LNCAP (cell line): Measurements from ENCODE around the gene CCDC192.

Experiments used
- TF ChIP-seq, protein P1 (sequence below): fragments of 450-650 bp; IDR thresholded peaks from 2 replicates; pipeline ENCODE4 v1.5.1; 2017; ENCODE audit warnings: mild to moderate bottlenecking

Gene CCDC192

DNA sequence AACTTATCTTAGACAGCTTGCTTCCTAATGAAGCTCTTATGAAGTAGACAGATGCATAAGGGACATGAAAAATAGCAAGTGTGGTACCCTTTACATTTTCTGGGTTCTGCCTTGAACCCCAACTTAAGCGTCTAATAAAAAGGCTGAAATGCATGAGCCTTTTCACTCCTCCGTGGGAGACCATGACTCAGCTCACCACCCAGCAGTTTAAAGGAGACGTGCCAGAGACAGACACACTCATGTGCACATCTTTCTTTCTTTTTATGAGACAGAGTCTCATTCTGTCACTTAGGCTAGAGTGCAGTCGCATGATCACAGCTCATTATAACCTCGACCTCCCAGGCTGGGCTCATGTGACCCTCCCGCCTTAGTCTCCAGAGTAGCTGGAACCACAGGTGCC is 32.0 kb upstream of the CCDC192 start:
- TF ChIP-seq, protein P1, sequence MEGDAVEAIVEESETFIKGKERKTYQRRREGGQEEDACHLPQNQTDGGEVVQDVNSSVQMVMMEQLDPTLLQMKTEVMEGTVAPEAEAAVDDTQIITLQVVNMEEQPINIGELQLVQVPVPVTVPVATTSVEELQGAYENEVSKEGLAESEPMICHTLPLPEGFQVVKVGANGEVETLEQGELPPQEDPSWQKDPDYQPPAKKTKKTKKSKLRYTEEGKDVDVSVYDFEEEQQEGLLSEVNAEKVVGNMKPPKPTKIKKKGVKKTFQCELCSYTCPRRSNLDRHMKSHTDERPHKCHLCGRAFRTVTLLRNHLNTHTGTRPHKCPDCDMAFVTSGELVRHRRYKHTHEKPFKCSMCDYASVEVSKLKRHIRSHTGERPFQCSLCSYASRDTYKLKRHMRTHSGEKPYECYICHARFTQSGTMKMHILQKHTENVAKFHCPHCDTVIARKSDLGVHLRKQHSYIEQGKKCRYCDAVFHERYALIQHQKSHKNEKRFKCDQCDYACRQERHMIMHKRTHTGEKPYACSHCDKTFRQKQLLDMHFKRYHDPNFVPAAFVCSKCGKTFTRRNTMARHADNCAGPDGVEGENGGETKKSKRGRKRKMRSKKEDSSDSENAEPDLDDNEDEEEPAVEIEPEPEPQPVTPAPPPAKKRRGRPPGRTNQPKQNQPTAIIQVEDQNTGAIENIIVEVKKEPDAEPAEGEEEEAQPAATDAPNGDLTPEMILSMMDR = no peak

DNA sequence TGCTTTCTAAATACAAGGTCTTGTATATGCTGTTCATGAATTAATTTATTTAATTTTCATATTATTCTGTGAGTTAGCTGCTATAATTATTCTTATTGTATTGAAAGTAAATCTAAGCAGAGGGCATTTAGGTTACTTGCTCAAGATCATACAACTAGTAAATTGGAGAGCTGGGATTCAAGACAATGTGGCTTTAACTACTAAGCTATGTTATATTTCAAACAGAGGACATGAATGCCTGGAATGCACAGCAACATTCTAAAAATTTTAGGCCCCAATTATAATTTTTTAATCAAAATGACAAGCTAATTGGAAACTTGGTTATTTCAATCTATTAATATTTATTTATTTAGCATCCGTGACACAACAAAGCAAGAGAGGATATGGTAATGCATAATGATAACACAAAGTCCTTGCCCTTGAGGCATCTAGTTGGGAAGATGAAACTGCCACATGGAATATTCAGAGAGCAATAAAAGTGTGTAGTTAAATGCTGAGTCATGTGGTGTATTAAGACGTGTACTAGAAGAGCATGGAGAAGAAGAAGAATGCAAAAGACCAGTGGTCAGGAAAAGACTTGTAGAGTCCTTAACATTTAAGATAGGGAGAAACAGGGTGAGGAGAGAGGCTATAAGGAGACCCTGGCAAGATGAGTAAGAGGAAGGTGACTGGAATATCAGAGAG is 29.9 kb upstream of the CCDC192 start:
- TF ChIP-seq, protein P1 = no peak

DNA sequence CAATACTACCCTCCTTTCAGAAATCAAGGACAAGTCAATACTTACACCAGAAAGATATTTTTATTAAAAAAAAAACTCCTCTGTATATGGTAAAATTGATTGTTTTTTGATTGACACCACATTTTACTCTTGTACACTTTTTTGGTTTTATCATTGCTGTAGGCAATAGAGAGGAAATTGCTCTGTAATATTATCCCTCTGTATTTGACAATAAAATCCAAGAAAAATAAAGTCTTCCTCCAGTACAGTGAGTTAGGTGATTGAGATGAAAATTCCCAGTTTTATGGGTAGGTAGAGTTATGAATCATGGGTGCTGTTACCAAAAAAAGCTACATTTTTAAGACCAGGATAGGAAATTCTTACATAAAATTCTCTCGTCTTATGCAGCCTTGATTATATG is 22.6 kb upstream of the CCDC192 start:
- TF ChIP-seq, protein P1 = no peak

DNA sequence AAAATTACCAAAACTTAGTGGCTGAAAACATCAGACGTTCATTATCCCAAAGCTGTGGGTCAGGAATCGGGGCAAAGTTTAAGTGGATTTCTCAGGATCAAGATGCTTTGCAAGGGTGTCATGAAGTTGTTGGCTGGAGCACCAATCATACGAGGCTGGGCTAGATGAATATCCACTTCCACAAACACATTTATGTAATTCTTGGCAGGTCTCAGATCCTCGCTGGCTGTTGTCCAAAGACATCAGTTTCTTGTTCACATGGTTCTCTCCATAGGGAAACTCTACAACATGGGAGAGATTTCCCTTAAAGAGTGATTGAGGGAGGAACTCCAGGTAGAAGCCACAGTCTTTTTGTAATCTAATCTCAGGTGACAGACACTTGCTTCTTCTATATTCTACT is 20.2 kb upstream of the CCDC192 start:
- TF ChIP-seq, protein P1 = no peak

DNA sequence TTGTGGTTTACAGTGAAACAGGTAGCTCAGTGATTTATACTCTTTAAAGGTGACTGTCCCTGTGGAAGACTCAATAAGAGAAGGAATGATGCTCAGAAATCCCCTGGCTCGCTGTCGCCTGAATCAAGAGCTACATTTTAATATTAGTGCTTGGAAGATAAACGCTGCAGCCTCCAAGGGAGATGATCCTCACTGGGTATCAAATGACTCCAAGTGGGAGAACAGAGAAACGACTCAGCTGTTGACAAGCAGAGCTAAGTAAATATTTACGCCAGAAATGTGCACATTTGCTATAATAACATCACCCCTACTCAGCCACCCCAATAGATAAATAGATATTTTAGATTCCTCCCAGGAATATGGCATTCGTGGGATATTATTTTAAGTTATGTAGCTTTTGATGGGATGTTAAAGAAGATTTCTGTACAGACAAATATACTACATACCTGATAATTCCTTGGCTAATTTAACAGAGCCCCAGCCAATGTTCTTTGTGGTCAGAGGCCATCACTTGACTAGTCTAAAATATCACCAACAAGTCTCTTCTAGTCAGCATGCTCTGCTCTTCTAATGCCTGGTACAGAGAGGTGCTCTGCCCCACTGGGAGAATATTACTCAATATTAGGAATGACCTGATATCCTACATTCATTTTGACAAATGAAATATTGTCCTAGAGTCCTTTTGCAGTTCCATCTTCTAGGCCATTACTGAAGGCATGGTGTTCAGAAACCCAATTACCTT is 18.3 kb upstream of the CCDC192 start:
- TF ChIP-seq, protein P1 = no peak

DNA sequence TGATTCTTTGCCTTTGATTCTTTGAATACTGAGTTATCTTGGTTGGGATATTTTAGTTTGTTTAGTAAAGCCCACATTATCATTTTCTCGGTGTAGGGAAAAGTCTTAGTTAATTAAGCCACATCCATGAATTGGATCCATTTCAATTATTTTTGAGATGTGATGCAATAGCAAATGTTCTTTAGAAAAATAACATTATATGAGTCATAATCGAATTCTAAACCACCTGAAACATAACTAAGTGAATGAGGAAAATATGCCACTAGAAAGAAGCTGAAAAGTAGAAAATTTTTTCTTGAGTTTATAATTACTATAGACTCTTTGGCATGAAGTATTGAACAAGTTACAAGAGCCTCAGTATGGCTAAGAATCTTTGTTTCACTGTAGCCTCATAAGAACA is 17.5 kb upstream of the CCDC192 start:
- TF ChIP-seq, protein P1 = no peak

DNA sequence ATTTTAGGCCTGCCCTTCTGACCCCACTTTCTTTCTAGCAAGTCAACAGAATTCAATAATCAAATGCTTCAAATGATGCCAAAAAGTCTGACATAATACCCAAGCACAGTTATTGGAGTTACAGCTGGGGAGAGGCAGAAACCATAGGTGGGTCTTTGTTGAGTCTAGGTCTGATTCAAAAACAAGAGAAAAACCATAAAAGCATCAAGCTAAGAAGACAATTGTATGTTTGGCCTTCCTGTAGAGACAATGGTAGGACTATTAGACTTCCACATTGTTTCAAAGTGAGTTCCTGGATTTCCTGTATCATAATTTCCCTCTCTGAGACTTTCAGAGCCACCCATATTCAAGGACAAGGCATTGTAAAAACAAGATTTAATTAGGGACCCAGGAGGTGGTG is 16.8 kb upstream of the CCDC192 start:
- TF ChIP-seq, protein P1 = no peak
